COR-L47 (cell line): ENCODE results near the gene ATXN7L1.
"Not testable (repeated sequence)": the region's sequence is repeated elsewhere in the genome, so short reads cannot be mapped to it uniquely, and the experiment has no call there.

Source experiments
- DNase-seq: peaks from one replicate; lab custom pipeline; 2025; lab: John Stamatoyannopoulos, UW

ATXN7L1 gene

GRCh38 chr7:105890290-105890997 is 14.0 kb upstream of the ATXN7L1 start:
- no peak for DNase-seq

- peak; percentile 35 for DNase-seq
Observed at GRCh38 chr7:105887569-105888189, 11.3 kb upstream of the ATXN7L1 start.

GRCh38 chr7:105886776-105887175 is 10.4 kb upstream of the ATXN7L1 start:
- DNase-seq = peak; percentile 38

- DNase-seq = peak; percentile 45
Observed at GRCh38 chr7:105885387-105886111, 9.2 kb upstream of the ATXN7L1 start.

GRCh38 chr7:105883179-105883578 is 6.8 kb upstream of the ATXN7L1 start:
- not testable (repeated sequence) for DNase-seq

- DNase-seq = no peak
Observed at GRCh38 chr7:105881439-105881838, 5.0 kb upstream of the ATXN7L1 start.

- no peak for DNase-seq
Observed at GRCh38 chr7:105880571-105881330, 4.4 kb upstream of the ATXN7L1 start.

- DNase-seq = no peak
Observed at GRCh38 chr7:105879782-105880181, 3.4 kb upstream of the ATXN7L1 start.

GRCh38 chr7:105878746-105879605 is 2.6 kb upstream of the ATXN7L1 start:
- DNase-seq = no peak

GRCh38 chr7:105877736-105878135 is 1.3 kb upstream of the ATXN7L1 start:
- no peak for DNase-seq

GRCh38 chr7:105876964-105877601 is 684 bp upstream of the ATXN7L1 start:
- DNase-seq = no peak

GRCh38 chr7:105875505-105875904 is 894 bp downstream of the ATXN7L1 start:
- no peak for DNase-seq

GRCh38 chr7:105874055-105874454 is 2.3 kb downstream of the ATXN7L1 start:
- no peak for DNase-seq

GRCh38 chr7:105872491-105872890 is 3.9 kb downstream of the ATXN7L1 start:
- no peak for DNase-seq

GRCh38 chr7:105871142-105871541 is 5.3 kb downstream of the ATXN7L1 start:
- no peak for DNase-seq

GRCh38 chr7:105866102-105866801 is 10.1 kb downstream of the ATXN7L1 start:
- no peak for DNase-seq

- DNase-seq = no peak
Observed at GRCh38 chr7:105863876-105864275, 12.5 kb downstream of the ATXN7L1 start.

GRCh38 chr7:105862770-105863169 is 13.6 kb downstream of the ATXN7L1 start:
- DNase-seq = no peak

GRCh38 chr7:105862276-105862675 is 14.1 kb downstream of the ATXN7L1 start:
- DNase-seq = no peak

- no peak for DNase-seq
Observed at GRCh38 chr7:105861224-105861623, 15.2 kb downstream of the ATXN7L1 start.
